ENCODE results near the gene B3GNT9. TPM values are rescaled to one million over a fixed set of nuclear protein-coding genes. Genes with fewer than 3 reads are reported as not detected.

Gene B3GNT9
- total and polyA plus RNA-seq, 2 of the 8 experiments (the other 6 are each of a cell fraction or from before 2014, with no cell fraction given): 3.5 to 9.0 TPM

GRCh38 chr16:67154578-67155294, 3.9 kb upstream of the B3GNT9 start (continued):
- no peak for TF ChIP-seq RXRA (IDR thresholded peaks at IDR 0.05; ENCODE audit: insufficient read depth, low read depth, low read length)
- TF ChIP-seq CEBPB (IDR thresholded peaks at IDR 0.05; ENCODE audit: low read depth, low read length): no peak
- no peak for TF ChIP-seq YY1 (IDR thresholded peaks at IDR 0.05; ENCODE audit: low read depth, low read length)
- no peak for TF ChIP-seq KDM1A (IDR thresholded peaks at IDR 0.05; ENCODE audit: borderline replicate concordance, low read length)
- TF ChIP-seq CHD7 (IDR thresholded peaks at IDR 0.05; ENCODE audit: insufficient replicate concordance, low read length): no peak
- TF ChIP-seq CTBP2 (IDR thresholded peaks at IDR 0.05; ENCODE audit: borderline replicate concordance, insufficient read depth, insufficient read length, low read length): no peak
- no peak for TF ChIP-seq HDAC2 (IDR thresholded peaks at IDR 0.05; ENCODE audit: borderline replicate concordance in 1 of 2, low read depth in 2 of 2, low read length in 2 of 2)
- no peak for TF ChIP-seq EP300 (IDR thresholded peaks at IDR 0.05; ENCODE audit: borderline replicate concordance in 1 of 2, low read depth in 2 of 2, low read length in 2 of 2)
- TF ChIP-seq NRF1 (IDR thresholded peaks at IDR 0.05; ENCODE audit: low read depth, low read length): no peak
- no peak for TF ChIP-seq JUND (IDR thresholded peaks at IDR 0.05; ENCODE audit: low read length)
